ENCODE measurements around the gene C11orf42.

DNA sequence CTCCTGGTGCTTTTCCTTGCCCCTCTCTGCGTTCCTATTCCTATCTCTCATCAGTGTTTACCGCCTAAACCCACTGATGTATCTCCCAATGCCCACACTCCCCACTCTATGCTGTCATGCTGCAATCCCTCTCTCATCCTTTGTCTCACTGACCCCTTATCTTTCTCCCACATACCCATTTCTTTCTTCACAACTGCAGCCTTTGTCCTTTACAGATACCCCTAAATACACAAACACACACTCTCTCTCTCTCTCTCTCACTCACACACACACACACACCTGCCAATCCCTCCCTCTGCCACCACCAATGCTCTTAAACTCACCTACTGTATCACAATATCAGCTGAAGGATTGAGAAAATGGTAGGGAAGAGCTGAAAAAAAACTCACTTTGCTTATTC is 29.9 kb upstream of the C11orf42 start:
- TF ChIP-seq FOXA1 (IDR thresholded peaks at IDR 0.05) (no peak), ZNF384 (IDR thresholded peaks at IDR 0.05) (no peak), SP1 (IDR thresholded peaks at IDR 0.05) (no peak), TARDBP (IDR thresholded peaks at IDR 0.05) (no peak), HDGF (IDR thresholded peaks at IDR 0.05; ENCODE audit: borderline replicate concordance) (no peak), BHLHE40 (IDR thresholded peaks at IDR 0.05; ENCODE audit: borderline replicate concordance) (no peak), ARNT (IDR thresholded peaks at IDR 0.05) (no peak), FOXK2 (IDR thresholded peaks at IDR 0.05) (no peak), ELF4 (IDR thresholded peaks at IDR 0.05) (no peak), CTBP1 (IDR thresholded peaks at IDR 0.05; ENCODE audit: borderline replicate concordance) (no peak), FOXM1 (IDR thresholded peaks at IDR 0.05; ENCODE audit: borderline replicate concordance) (no peak)
- TF ChIP-seq, protein P1, sequence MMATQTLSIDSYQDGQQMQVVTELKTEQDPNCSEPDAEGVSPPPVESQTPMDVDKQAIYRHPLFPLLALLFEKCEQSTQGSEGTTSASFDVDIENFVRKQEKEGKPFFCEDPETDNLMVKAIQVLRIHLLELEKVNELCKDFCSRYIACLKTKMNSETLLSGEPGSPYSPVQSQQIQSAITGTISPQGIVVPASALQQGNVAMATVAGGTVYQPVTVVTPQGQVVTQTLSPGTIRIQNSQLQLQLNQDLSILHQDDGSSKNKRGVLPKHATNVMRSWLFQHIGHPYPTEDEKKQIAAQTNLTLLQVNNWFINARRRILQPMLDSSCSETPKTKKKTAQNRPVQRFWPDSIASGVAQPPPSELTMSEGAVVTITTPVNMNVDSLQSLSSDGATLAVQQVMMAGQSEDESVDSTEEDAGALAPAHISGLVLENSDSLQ (IDR thresholded peaks at IDR 0.05), result no peak
